ENCODE results near the gene TPCN2.

TPCN2 gene

DNA sequence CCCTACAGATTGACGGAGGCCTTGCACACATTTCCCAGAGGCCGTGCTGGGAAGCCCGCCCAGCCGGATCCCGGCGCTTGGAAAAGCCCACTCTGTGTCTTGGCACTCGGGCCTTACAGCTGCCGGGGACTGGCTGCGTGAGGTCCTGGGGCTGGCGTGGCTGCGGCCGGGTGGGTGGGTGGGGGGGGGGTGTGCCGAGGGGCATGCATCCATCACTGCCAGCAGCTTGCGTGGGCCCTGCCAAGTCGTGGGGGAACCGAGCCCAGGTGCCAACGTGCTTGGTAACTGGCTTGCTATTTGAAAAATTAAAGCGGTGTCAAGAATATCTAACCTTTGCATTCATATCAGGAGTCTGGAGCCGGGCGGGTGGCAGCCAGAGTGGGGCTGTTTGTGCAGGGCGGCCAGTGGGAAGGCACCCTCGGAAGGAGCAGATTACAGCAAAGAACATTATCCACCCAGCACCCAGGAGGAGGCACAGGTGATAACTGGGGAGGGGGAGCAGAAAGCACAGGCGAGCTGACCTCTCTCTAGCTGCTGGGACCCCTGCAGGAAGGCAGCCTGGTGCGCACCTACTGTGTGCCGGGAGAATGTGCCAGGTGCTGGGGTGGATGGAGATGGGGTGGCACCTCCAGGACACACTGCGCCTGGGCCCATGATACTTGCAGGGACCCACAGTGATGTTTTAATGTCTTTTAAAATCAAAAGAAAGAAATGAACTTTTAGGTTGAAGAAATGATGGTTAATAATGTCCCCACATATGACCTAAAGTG, 78.5 kb downstream of the TPCN2 start:
- TF ChIP-seq ISL1 (CRISPR knock-in tag; IDR thresholded peaks at IDR 0.05): no peak
- no peak for TF ChIP-seq ZFP30 (CRISPR knock-in tag; IDR thresholded peaks at IDR 0.05)
- no peak for TF ChIP-seq ZC3H10 (CRISPR knock-in tag; IDR thresholded peaks at IDR 0.05)
- TF ChIP-seq OSR1 (CRISPR knock-in tag; IDR thresholded peaks at IDR 0.05): no peak
- TF ChIP-seq TCF4 (CRISPR knock-in tag; IDR thresholded peaks at IDR 0.05; ENCODE audit: borderline replicate concordance): no peak
- TF ChIP-seq ZNF565 (CRISPR knock-in tag; conservative IDR thresholded peaks at IDR 0.05; ENCODE audit: low read depth): no peak
- TF ChIP-seq RARB (CRISPR knock-in tag; IDR thresholded peaks at IDR 0.05): no peak
- no peak for TF ChIP-seq ZNF8 (CRISPR knock-in tag; IDR thresholded peaks at IDR 0.05)
- TF ChIP-seq CSDC2 (CRISPR knock-in tag; IDR thresholded peaks at IDR 0.05): no peak
- no peak for TF ChIP-seq ZFP3 (CRISPR knock-in tag; IDR thresholded peaks at IDR 0.05)
- no peak for TF ChIP-seq SNAI2 (CRISPR knock-in tag; IDR thresholded peaks at IDR 0.05)
- TF ChIP-seq, protein P1, sequence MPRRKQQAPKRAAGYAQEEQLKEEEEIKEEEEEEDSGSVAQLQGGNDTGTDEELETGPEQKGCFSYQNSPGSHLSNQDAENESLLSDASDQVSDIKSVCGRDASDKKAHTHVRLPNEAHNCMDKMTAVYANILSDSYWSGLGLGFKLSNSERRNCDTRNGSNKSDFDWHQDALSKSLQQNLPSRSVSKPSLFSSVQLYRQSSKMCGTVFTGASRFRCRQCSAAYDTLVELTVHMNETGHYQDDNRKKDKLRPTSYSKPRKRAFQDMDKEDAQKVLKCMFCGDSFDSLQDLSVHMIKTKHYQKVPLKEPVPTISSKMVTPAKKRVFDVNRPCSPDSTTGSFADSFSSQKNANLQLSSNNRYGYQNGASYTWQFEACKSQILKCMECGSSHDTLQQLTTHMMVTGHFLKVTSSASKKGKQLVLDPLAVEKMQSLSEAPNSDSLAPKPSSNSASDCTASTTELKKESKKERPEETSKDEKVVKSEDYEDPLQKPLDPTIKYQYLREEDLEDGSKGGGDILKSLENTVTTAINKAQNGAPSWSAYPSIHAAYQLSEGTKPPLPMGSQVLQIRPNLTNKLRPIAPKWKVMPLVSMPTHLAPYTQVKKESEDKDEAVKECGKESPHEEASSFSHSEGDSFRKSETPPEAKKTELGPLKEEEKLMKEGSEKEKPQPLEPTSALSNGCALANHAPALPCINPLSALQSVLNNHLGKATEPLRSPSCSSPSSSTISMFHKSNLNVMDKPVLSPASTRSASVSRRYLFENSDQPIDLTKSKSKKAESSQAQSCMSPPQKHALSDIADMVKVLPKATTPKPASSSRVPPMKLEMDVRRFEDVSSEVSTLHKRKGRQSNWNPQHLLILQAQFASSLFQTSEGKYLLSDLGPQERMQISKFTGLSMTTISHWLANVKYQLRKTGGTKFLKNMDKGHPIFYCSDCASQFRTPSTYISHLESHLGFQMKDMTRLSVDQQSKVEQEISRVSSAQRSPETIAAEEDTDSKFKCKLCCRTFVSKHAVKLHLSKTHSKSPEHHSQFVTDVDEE (CRISPR knock-in tag; IDR thresholded peaks at IDR 0.05): no peak
- TF ChIP-seq, protein P2, sequence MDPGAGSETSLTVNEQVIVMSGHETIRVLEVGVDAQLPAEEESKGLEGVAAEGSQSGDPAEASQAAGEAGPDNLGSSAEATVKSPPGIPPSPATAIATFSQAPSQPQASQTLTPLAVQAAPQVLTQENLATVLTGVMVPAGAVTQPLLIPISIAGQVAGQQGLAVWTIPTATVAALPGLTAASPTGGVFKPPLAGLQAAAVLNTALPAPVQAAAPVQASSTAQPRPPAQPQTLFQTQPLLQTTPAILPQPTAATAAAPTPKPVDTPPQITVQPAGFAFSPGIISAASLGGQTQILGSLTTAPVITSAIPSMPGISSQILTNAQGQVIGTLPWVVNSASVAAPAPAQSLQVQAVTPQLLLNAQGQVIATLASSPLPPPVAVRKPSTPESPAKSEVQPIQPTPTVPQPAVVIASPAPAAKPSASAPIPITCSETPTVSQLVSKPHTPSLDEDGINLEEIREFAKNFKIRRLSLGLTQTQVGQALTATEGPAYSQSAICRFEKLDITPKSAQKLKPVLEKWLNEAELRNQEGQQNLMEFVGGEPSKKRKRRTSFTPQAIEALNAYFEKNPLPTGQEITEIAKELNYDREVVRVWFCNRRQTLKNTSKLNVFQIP (CRISPR knock-in tag; IDR thresholded peaks at IDR 0.05; ENCODE audit: borderline replicate concordance, low read depth): no peak
- no peak for TF ChIP-seq TOX (CRISPR knock-in tag; IDR thresholded peaks at IDR 0.05; ENCODE audit: borderline replicate concordance)
- ATAC-seq: no peak

DNA sequence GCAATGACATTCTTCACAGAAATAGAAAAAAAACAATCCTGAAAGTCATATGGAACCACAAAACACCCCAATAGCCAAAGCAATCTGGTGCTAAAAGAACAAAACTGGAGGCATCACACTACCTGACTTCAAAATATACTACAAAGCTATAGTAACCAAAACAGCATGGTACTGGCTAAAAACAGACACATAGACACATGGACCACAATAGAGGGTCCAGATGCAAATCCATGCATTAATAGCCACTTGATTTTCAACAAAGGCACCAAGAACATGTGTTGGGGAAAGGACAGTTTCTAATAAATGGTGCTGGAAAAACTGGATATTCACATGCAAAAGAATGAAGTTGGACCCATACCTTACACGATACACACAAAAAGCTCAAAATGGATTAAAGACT, 79.2 kb downstream of the TPCN2 start:
- TF ChIP-seq, protein P3, sequence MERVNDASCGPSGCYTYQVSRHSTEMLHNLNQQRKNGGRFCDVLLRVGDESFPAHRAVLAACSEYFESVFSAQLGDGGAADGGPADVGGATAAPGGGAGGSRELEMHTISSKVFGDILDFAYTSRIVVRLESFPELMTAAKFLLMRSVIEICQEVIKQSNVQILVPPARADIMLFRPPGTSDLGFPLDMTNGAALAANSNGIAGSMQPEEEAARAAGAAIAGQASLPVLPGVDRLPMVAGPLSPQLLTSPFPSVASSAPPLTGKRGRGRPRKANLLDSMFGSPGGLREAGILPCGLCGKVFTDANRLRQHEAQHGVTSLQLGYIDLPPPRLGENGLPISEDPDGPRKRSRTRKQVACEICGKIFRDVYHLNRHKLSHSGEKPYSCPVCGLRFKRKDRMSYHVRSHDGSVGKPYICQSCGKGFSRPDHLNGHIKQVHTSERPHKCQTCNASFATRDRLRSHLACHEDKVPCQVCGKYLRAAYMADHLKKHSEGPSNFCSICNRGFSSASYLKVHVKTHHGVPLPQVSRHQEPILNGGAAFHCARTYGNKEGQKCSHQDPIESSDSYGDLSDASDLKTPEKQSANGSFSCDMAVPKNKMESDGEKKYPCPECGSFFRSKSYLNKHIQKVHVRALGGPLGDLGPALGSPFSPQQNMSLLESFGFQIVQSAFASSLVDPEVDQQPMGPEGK (CRISPR knock-in tag; IDR thresholded peaks at IDR 0.05; ENCODE audit: borderline replicate concordance): no peak
- TF ChIP-seq ZNF8 (CRISPR knock-in tag; IDR thresholded peaks at IDR 0.05) (no peak), ZC3H10 (CRISPR knock-in tag; IDR thresholded peaks at IDR 0.05) (no peak), ZFP3 (CRISPR knock-in tag; IDR thresholded peaks at IDR 0.05) (no peak), BACH2 (CRISPR knock-in tag; IDR thresholded peaks at IDR 0.05; ENCODE audit: borderline replicate concordance) (no peak), TOX (CRISPR knock-in tag; IDR thresholded peaks at IDR 0.05; ENCODE audit: borderline replicate concordance) (no peak), ISL1 (CRISPR knock-in tag; IDR thresholded peaks at IDR 0.05) (no peak), ESRRG (CRISPR knock-in tag; IDR thresholded peaks at IDR 0.05) (no peak), ZNF70 (CRISPR knock-in tag; IDR thresholded peaks at IDR 0.05) (no peak), TCF4 (CRISPR knock-in tag; IDR thresholded peaks at IDR 0.05; ENCODE audit: borderline replicate concordance) (no peak), CSDC2 (CRISPR knock-in tag; IDR thresholded peaks at IDR 0.05) (no peak), PPARA (CRISPR knock-in tag; IDR thresholded peaks at IDR 0.05; ENCODE audit: borderline replicate concordance) (no peak), ZNF565 (CRISPR knock-in tag; conservative IDR thresholded peaks at IDR 0.05; ENCODE audit: low read depth) (no peak), ARNTL (CRISPR knock-in tag; IDR thresholded peaks at IDR 0.05; ENCODE audit: borderline replicate concordance, low read depth) (no peak)
- TF ChIP-seq, protein P4, sequence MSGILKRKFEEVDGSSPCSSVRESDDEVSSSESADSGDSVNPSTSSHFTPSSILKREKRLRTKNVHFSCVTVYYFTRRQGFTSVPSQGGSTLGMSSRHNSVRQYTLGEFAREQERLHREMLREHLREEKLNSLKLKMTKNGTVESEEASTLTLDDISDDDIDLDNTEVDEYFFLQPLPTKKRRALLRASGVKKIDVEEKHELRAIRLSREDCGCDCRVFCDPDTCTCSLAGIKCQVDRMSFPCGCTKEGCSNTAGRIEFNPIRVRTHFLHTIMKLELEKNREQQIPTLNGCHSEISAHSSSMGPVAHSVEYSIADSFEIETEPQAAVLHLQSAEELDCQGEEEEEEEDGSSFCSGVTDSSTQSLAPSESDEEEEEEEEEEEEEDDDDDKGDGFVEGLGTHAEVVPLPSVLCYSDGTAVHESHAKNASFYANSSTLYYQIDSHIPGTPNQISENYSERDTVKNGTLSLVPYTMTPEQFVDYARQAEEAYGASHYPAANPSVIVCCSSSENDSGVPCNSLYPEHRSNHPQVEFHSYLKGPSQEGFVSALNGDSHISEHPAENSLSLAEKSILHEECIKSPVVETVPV (CRISPR knock-in tag; IDR thresholded peaks at IDR 0.05): no peak
- TF ChIP-seq, protein P5, sequence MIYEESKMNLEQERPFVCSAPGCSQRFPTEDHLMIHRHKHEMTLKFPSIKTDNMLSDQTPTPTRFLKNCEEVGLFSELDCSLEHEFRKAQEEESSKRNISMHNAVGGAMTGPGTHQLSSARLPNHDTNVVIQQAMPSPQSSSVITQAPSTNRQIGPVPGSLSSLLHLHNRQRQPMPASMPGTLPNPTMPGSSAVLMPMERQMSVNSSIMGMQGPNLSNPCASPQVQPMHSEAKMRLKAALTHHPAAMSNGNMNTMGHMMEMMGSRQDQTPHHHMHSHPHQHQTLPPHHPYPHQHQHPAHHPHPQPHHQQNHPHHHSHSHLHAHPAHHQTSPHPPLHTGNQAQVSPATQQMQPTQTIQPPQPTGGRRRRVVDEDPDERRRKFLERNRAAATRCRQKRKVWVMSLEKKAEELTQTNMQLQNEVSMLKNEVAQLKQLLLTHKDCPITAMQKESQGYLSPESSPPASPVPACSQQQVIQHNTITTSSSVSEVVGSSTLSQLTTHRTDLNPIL (CRISPR knock-in tag; IDR thresholded peaks at IDR 0.05; ENCODE audit: low read depth): no peak
- TF ChIP-seq, protein P1 (CRISPR knock-in tag; IDR thresholded peaks at IDR 0.05): no peak
- no peak for ATAC-seq
